OCI-LY7 (cell line): Measurements from ENCODE around the gene OBSL1. TPM values are rescaled to one million over a fixed set of nuclear protein-coding genes. Genes with fewer than 3 reads are reported as not detected.

Experiments used
- BruUV-seq: library from RNA; stranded (reverse); fragments of 400-500 nt; replicated peaks from 2 replicates; lab custom pipeline; 2021; lab: Mats Ljungman, UMichigan
- CTCF ChIA-PET: fragments of 300-600 bp; sonication (Branson Sonifier 250); formaldehyde crosslinking; loops from one replicate; lab custom pipeline; 2022; ENCODE audit warnings: antibody characterized with exemption; ENCODE audit not compliant: unreplicated experiment; lab: Charles Lee
- POLR2A ChIA-PET: fragments of 300-600 bp; sonication (Branson Sonifier 250); formaldehyde crosslinking; loops from one replicate; lab custom pipeline; 2022; ENCODE audit warnings: antibody characterized with exemption; lab: Charles Lee
- DNase-seq: peaks from one replicate; pipeline ENCODE4 v3.0.0-alpha.2; 2015; ENCODE audit warnings: low spot score
- H2AFZ ChIP-seq: fragments of 200-600 bp; sonication (generic), shearing (Covaris generic); 2 replicates; pipeline ENCODE4 v1.6.1; 2014; ENCODE audit warnings: mild to moderate bottlenecking, antibody characterized with exemption, low read length, moderate library complexity
- H3K27ac ChIP-seq: fragments of 200-600 bp; sonication (generic); 2 replicates; pipeline ENCODE4 v1.5.1; 2014; ENCODE audit warnings: mixed run types, low read depth, mild to moderate bottlenecking, moderate library complexity, low read length, inconsistent platforms; ENCODE audit not compliant: poor library complexity, severe bottlenecking
- H3K36me3 ChIP-seq: fragments of 200-600 bp; sonication (generic); 2 replicates; pipeline ENCODE4 v1.6.1; 2014; ENCODE audit warnings: mild to moderate bottlenecking, antibody characterized with exemption, low read length, moderate library complexity, mixed read lengths; ENCODE audit not compliant: insufficient read depth
- H3K4me1 ChIP-seq: fragments of 200-600 bp; sonication (generic); 2 replicates; pipeline ENCODE4 v1.5.1; 2014; ENCODE audit warnings: mild to moderate bottlenecking, low read length; ENCODE audit not compliant: insufficient read depth, poor library complexity, severe bottlenecking
- H3K4me2 ChIP-seq: fragments of 200-600 bp; sonication (generic); 2 replicates; pipeline ENCODE4 v1.6.1; 2014; ENCODE audit warnings: mild to moderate bottlenecking, low read length
- H3K4me3 ChIP-seq: fragments of 200-600 bp; sonication (generic); 2 replicates; pipeline ENCODE4 v1.5.1; 2014; ENCODE audit warnings: mild to moderate bottlenecking, low read depth, low read length; ENCODE audit not compliant: poor library complexity, severe bottlenecking
- H3K79me2 ChIP-seq: fragments of 200-600 bp; sonication (generic); 2 replicates; pipeline ENCODE4 v1.6.1; 2016; ENCODE audit warnings: low read depth, mild to moderate bottlenecking, low read length, moderate library complexity, mixed read lengths; ENCODE audit not compliant: insufficient read depth
- H3K9me2 ChIP-seq: fragments of 200-600 bp; sonication (generic); 2 replicates; pipeline ENCODE4 v1.6.1; 2016; ENCODE audit warnings: mild to moderate bottlenecking, low read length, mixed read lengths; ENCODE audit not compliant: insufficient read depth
- H3K9me3 ChIP-seq: fragments of 200-600 bp; sonication (generic); 2 replicates; pipeline ENCODE4 v1.6.1; 2014; ENCODE audit warnings: mild to moderate bottlenecking, mixed run types, low read length, mixed read lengths
- H4K20me1 ChIP-seq: fragments of 200-600 bp; sonication (generic); 2 replicates; pipeline ENCODE4 v1.6.1; 2014; ENCODE audit warnings: mild to moderate bottlenecking, antibody characterized with exemption, low read length, moderate library complexity, mixed read lengths; ENCODE audit not compliant: insufficient read depth
- CTCF ChIP-seq: fragments of 200-600 bp; sonication (generic); conservative IDR thresholded peaks from 2 replicates; pipeline ENCODE4 v1.5.1; 2014; ENCODE audit warnings: mild to moderate bottlenecking, antibody characterized with exemption, low read length, moderate library complexity, mixed read lengths
- EZH2phosphoT487 ChIP-seq: fragments of 200-600 bp; sonication (generic); IDR thresholded peaks from 2 replicates; pipeline ENCODE4 v1.6.1; 2018; ENCODE audit warnings: low read depth, borderline replicate concordance, mild to moderate bottlenecking, mixed run types, antibody characterized with exemption, low read length, moderate library complexity, mixed read lengths
- intact Hi-C: fragments of 100-400 bp; cut with micrococcal nuclease; formaldehyde crosslinking; loops from one replicate; pipeline ENCODE4 v1.10.0; 2022; ENCODE audit not compliant: unreplicated experiment
- total RNA-seq, 2 experiments: library from RNA; depleted of rRNA in 1 of 2; stranded (reverse); fragments of >200 nt in 1 of 2; shearing (Covaris generic) in 1 of 2; gene quantifications; 2 replicates each; pipeline ENCODE4 v1.2.3, GENCODE V29; 2014 to 2022

OBSL1 gene
- total RNA-seq, 2 experiments from 2014 or later = 0.25 TPM; not detected in 1

DNA sequence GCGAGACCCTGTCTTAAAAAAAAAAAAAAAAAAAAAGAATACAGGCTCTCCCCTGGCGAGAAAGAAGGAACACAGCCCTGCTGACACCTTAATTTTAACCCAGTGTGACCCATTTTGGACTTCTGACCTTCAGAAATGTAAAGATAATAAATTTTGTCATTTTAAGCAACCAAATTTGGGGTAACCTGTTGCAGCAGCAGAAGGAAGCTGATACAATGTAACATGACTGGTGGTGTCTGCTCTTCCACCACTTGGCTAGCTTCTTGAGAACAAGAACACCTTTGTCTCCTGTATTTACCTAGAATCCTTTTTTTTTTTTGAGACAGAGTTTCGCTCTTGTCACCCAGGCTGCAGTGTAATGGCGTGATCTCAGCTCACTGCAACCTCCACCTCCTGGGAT lies 19.8 kb upstream of the OBSL1 start:
- DNase-seq = no peak
- BruUV-seq = no TSS peak
- no peaks in the 10 kb centered on the region for H3K36me3 ChIP-seq
- H3K9me3 ChIP-seq = no peaks in the 10 kb centered on the region
- ChIA-PET CTCF (no interaction called here), POLR2A (interaction anchor here (0.7 kb wide), 1 partner anchor 1100 kb away, joined by 4 read pairs; no protein-coding TSS in a partner anchor)
- no peaks in the 10 kb centered on the region for H3K4me1 ChIP-seq
- H3K79me2 ChIP-seq = no peaks in the 10 kb centered on the region
- H3K27ac ChIP-seq = no peak overlapping the region
- no peaks in the 10 kb centered on the region for H3K9me2 ChIP-seq
- intact Hi-C loops = no loop called here
- H2AFZ ChIP-seq = no peak overlapping the region
- no peak for TF ChIP-seq CTCF
- no peak for TF ChIP-seq EZH2phosphoT487
- H3K4me3 ChIP-seq = no peak overlapping the region
- no peak overlapping the region for H3K4me2 ChIP-seq
- no peaks in the 10 kb centered on the region for H4K20me1 ChIP-seq

- H3K27ac ChIP-seq = no peak overlapping the region
- H2AFZ ChIP-seq = no peak overlapping the region
- H3K9me3 ChIP-seq = no peaks in the 10 kb centered on the region
- BruUV-seq = no TSS peak
- no peaks in the 10 kb centered on the region for H4K20me1 ChIP-seq
- TF ChIP-seq CTCF = no peak
- TF ChIP-seq EZH2phosphoT487 = no peak
- no peaks in the 10 kb centered on the region for H3K79me2 ChIP-seq
- no peak overlapping the region for H3K4me2 ChIP-seq
- ChIA-PET POLR2A (interaction anchor here (0.5 to 2.1 kb wide), 2 partner anchors 14 to 129 kb away, joined by 4 to 5 read pairs; no protein-coding TSS in a partner anchor), CTCF (no interaction called here)
- no peaks in the 10 kb centered on the region for H3K4me1 ChIP-seq
- H3K9me2 ChIP-seq = no peaks in the 10 kb centered on the region
- DNase-seq = no peak
- intact Hi-C loops = no loop called here
- no peaks in the 10 kb centered on the region for H3K36me3 ChIP-seq
- no peak overlapping the region for H3K4me3 ChIP-seq
These were observed 10.0 kb upstream of the OBSL1 start for GRCh38 chr2:219581346-219581745.

GRCh38 chr2:219578811-219579613 lies 7.7 kb upstream of the OBSL1 start:
- DNase-seq = no peak
- ChIA-PET POLR2A (no interaction called here), CTCF (no interaction called here)
- Histone ChIP-seq H2AFZ (no peak overlapping the region), H3K4me3 (no peak overlapping the region), H3K27ac (no peak overlapping the region), H3K79me2 (no peaks in the 10 kb centered on the region), H3K9me3 (no peaks in the 10 kb centered on the region), H3K36me3 (no peaks in the 10 kb centered on the region), H3K9me2 (no peaks in the 10 kb centered on the region), H3K4me1 (no peaks in the 10 kb centered on the region), H4K20me1 (no peaks in the 10 kb centered on the region), H3K4me2 (no peak overlapping the region)
- no TSS peak for BruUV-seq
- intact Hi-C loops = no loop called here
- no peak for TF ChIP-seq CTCF
- no peak for TF ChIP-seq EZH2phosphoT487
